Measurements from ENCODE around the gene BPHL. TPM values are rescaled to one million over a fixed set of nuclear protein-coding genes. Genes with fewer than 3 reads are reported as not detected.

Gene BPHL
- total RNA-seq, 1 experiment from 2014 or later, result 29.5 TPM

DNA sequence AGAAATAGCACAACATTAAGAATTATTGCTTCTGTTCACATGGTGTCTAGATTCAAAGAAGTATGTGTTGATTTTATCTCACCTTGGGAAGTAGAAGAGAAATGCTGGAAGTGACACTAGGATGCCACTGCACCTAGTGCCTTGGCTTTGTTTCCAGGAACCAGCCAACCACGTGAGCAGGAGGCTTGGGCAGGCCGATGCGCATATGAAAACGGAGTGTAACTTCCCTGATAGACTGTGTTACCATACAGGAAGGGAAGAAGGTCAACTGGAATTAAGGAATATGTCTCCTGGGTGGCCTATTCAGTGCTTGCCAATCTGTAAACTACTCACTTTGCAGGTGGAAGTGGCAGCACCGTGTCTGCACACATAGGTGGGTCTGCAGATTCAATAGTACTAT is 80.9 kb downstream of the BPHL start:
- DNase-seq, result no peak
- Mint-ChIP-seq H3K27ac (ENCODE audit: unreplicated experiment) (no peak overlapping the region), H3K4me3 (ENCODE audit: unreplicated experiment) (no peak overlapping the region), H3K4me1 (ENCODE audit: low read depth, unreplicated experiment) (no peaks in the 10 kb centered on the region), H3K9me3 (ENCODE audit: unreplicated experiment) (no peaks in the 10 kb centered on the region), H3K36me3 (ENCODE audit: insufficient read depth, unreplicated experiment) (no peaks in the 10 kb centered on the region), H3K27me3 (ENCODE audit: insufficient read depth, unreplicated experiment) (no peaks in the 10 kb centered on the region)
- no TSS peak for BruUV-seq (replicated peaks)
- H3K27me3 ChIP-seq (replicated peaks; ENCODE audit: control insufficient read depth, insufficient read depth, low read length), result no peaks in the 10 kb centered on the region
- ChIA-PET POLR2A (no interaction called here), CTCF (no interaction called here)
- no peaks in the 10 kb centered on the region for H3K4me1 ChIP-seq
- intact Hi-C loops (cut with micrococcal nuclease; ENCODE audit: unreplicated experiment), result no loop called here
- H3K9me3 ChIP-seq, result no peaks in the 10 kb centered on the region
- H3K36me3 ChIP-seq (ENCODE audit: control insufficient read depth, insufficient read depth, low read length), result no peaks in the 10 kb centered on the region
- H3K4me3 ChIP-seq (ENCODE audit: low read depth, low read length), result no peak overlapping the region
- TF ChIP-seq, protein P1, sequence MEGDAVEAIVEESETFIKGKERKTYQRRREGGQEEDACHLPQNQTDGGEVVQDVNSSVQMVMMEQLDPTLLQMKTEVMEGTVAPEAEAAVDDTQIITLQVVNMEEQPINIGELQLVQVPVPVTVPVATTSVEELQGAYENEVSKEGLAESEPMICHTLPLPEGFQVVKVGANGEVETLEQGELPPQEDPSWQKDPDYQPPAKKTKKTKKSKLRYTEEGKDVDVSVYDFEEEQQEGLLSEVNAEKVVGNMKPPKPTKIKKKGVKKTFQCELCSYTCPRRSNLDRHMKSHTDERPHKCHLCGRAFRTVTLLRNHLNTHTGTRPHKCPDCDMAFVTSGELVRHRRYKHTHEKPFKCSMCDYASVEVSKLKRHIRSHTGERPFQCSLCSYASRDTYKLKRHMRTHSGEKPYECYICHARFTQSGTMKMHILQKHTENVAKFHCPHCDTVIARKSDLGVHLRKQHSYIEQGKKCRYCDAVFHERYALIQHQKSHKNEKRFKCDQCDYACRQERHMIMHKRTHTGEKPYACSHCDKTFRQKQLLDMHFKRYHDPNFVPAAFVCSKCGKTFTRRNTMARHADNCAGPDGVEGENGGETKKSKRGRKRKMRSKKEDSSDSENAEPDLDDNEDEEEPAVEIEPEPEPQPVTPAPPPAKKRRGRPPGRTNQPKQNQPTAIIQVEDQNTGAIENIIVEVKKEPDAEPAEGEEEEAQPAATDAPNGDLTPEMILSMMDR (IDR thresholded peaks at IDR 0.05; ENCODE audit: insufficient read depth in 1 of 2, low read depth in 1 of 2, low read length in 1 of 2, severe bottlenecking in 1 of 2, unreplicated experiment in 1 of 2), result no peak

DNA sequence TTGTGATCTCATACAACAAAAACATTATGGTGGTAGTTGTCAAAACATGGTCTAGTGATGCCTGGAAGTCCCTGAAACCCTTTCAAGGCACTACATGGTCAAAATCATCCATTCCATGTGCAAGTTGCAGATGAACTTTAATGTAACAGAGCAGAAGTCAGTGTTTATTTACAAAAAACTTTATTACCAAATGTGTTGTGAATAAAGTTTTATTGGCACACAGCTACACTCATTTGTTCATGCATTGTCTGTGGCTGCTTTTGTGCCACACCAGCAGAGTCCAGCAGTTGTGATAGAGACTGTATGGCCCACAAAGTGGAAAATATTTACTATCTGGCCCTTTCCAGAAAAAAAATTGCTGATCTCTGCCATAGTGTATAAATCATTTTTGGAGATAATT is 82.2 kb downstream of the BPHL start:
- H3K36me3 Mint-ChIP-seq (ENCODE audit: insufficient read depth, unreplicated experiment), result no peaks in the 10 kb centered on the region
- no peaks in the 10 kb centered on the region for H3K27me3 Mint-ChIP-seq (ENCODE audit: insufficient read depth, unreplicated experiment)
- H3K27me3 ChIP-seq (replicated peaks; ENCODE audit: control insufficient read depth, insufficient read depth, low read length), result no peaks in the 10 kb centered on the region
- H3K4me3 ChIP-seq (ENCODE audit: low read depth, low read length), result no peak overlapping the region
- CTCF ChIA-PET, result no interaction called here
- H3K9me3 ChIP-seq, result no peaks in the 10 kb centered on the region
- no peak overlapping the region for H3K27ac Mint-ChIP-seq (ENCODE audit: unreplicated experiment)
- intact Hi-C loops (cut with micrococcal nuclease; ENCODE audit: unreplicated experiment), result no loop called here
- no peak for DNase-seq
- H3K36me3 ChIP-seq (ENCODE audit: control insufficient read depth, insufficient read depth, low read length), result no peaks in the 10 kb centered on the region
- BruUV-seq (replicated peaks), result no TSS peak
- POLR2A ChIA-PET, result no interaction called here
- TF ChIP-seq, protein P1 (IDR thresholded peaks at IDR 0.05; ENCODE audit: insufficient read depth in 1 of 2, low read depth in 1 of 2, low read length in 1 of 2, severe bottlenecking in 1 of 2, unreplicated experiment in 1 of 2), result no peak
- H3K4me1 Mint-ChIP-seq (ENCODE audit: low read depth, unreplicated experiment), result no peaks in the 10 kb centered on the region
- H3K4me3 Mint-ChIP-seq (ENCODE audit: unreplicated experiment), result no peak overlapping the region
- no peaks in the 10 kb centered on the region for H3K9me3 Mint-ChIP-seq (ENCODE audit: unreplicated experiment)
- H3K4me1 ChIP-seq, result no peaks in the 10 kb centered on the region

- no peaks in the 10 kb centered on the region for H3K9me3 ChIP-seq
- Mint-ChIP-seq H3K27ac (ENCODE audit: unreplicated experiment) (no peak overlapping the region), H3K27me3 (ENCODE audit: insufficient read depth, unreplicated experiment) (no peaks in the 10 kb centered on the region), H3K4me3 (ENCODE audit: unreplicated experiment) (no peak overlapping the region), H3K4me1 (ENCODE audit: low read depth, unreplicated experiment) (no peaks in the 10 kb centered on the region), H3K9me3 (ENCODE audit: unreplicated experiment) (no peaks in the 10 kb centered on the region), H3K36me3 (ENCODE audit: insufficient read depth, unreplicated experiment) (no peaks in the 10 kb centered on the region)
- H3K4me1 ChIP-seq, result no peaks in the 10 kb centered on the region
- no peaks in the 10 kb centered on the region for H3K27me3 ChIP-seq (replicated peaks; ENCODE audit: control insufficient read depth, insufficient read depth, low read length)
- TF ChIP-seq, protein P1 (IDR thresholded peaks at IDR 0.05; ENCODE audit: insufficient read depth in 1 of 2, low read depth in 1 of 2, low read length in 1 of 2, severe bottlenecking in 1 of 2, unreplicated experiment in 1 of 2), result no peak
- no peak overlapping the region for H3K4me3 ChIP-seq (ENCODE audit: low read depth, low read length)
- intact Hi-C loops (cut with micrococcal nuclease; ENCODE audit: unreplicated experiment), result no loop called here
- DNase-seq, result no peak
- BruUV-seq (replicated peaks), result no TSS peak
- POLR2A ChIA-PET, result no interaction called here
- H3K36me3 ChIP-seq (ENCODE audit: control insufficient read depth, insufficient read depth, low read length), result no peaks in the 10 kb centered on the region
- CTCF ChIA-PET, result no interaction called here
Observed at GRCh38 chr6:3201388-3201787, 82.9 kb downstream of the BPHL start.

Other genes with a start within 250 kb of the BPHL start
- gene SERPINB9, start 215.4 kb upstream of the BPHL start, total RNA-seq (2022), result 3.1 and 3.5 TPM in 2 replicates
- 57.0 and 60.0 TPM in 2 replicates for gene SERPINB6, start 147.1 kb upstream of the BPHL start, total RNA-seq (2022)
- 35.8 and 37.2 TPM in 2 replicates for gene NQO2, start 118.8 kb upstream of the BPHL start, total RNA-seq (2022)
- 15.5 and 15.6 TPM in 2 replicates for gene RIPK1, start 50.2 kb upstream of the BPHL start, total RNA-seq (2022)
- gene TUBB2A, start 38.8 kb downstream of the BPHL start, total RNA-seq (2022), result 89.8 and 90.7 TPM in 2 replicates
- 143 and 150 TPM in 2 replicates for gene TUBB2B, start 108.9 kb downstream of the BPHL start, total RNA-seq (2022)
- gene PSMG4, start 140.2 kb downstream of the BPHL start, total RNA-seq (2022), result 20.9 and 21.3 TPM in 2 replicates